HepG2 (cell line): ENCODE results near the gene EEFSEC. TPM values are rescaled to one million over a fixed set of nuclear protein-coding genes. Genes with fewer than 3 reads are reported as not detected.

Experiments used
- ATAC-seq: fragments of 200-7000 bp; cut with Tn5 transposase; 3 replicates; pipeline ENCODE4 v1.9.1; 2020; ENCODE audit warnings: mild to moderate bottlenecking, moderate library complexity
- BruUV-seq: library from RNA; stranded (reverse); fragments of 400-500 nt; replicated peaks from 2 replicates; lab custom pipeline; 2021; lab: Mats Ljungman, UMichigan
- CTCF ChIA-PET: fragments of 300-600 bp; formaldehyde crosslinking; extraction: SDS; loops from one replicate; lab custom pipeline; 2021; ENCODE audit warnings: low total read pairs, inconsistent platforms, low intra/inter-chr PET ratio; lab: Yijun Ruan, JAX
- POLR2A ChIA-PET: fragments of 350-600 bp; sonication (Branson Sonifier 250); formaldehyde crosslinking; loops from one replicate; lab custom pipeline; 2020; ENCODE audit warnings: antibody characterized with exemption, inconsistent platforms; lab: Yijun Ruan, JAX
- DNase-seq: peaks from one replicate; pipeline ENCODE4 v3.0.0-alpha.2; 2015; ENCODE audit warnings: low spot score
- FAIRE-seq: peaks from 3 replicates; lab custom pipeline; 2011; peaks lifted over from hg19 to GRCh38; lab: Jason Lieb, UNC
- H2AFZ ChIP-seq: one replicate; pipeline ENCODE4 v1.6.1; 2011; ENCODE audit warnings: low read length, inconsistent platforms
- H3K27ac ChIP-seq: fragments of 300-600 bp; 3 replicates; pipeline ENCODE4 v1.8.0; 2011; ENCODE audit warnings: mixed run types, mild to moderate bottlenecking, mixed read lengths, low read length, inconsistent platforms; ENCODE audit not compliant: insufficient read depth; ENCODE audit errors: extremely low read length
- H3K27me3 ChIP-seq, 2 experiments: fragments of 200-600 bp in 1 of 2; 2 replicates in 1 of 2; 3 replicates in 1 of 2; pipeline versions ENCODE4 v1.6.0 to v1.8.0; 2011; ENCODE audit warnings: low read length in 2 of 2, mild to moderate bottlenecking in 2 of 2, moderate library complexity in 2 of 2, inconsistent platforms in 1 of 2; ENCODE audit not compliant: insufficient read depth in 2 of 2, control insufficient read depth in 1 of 2
- H3K36me3 ChIP-seq, 2 experiments: fragments of 200-600 bp in 1 of 2; replicated peaks in 1 of 2; 2 replicates in 1 of 2; 3 replicates in 1 of 2; pipeline versions ENCODE4 v1.5.1 to v1.8.0; 2011; ENCODE audit warnings: low read length in 2 of 2, inconsistent platforms in 1 of 2; ENCODE audit not compliant: insufficient read depth in 2 of 2, control insufficient read depth in 1 of 2
- H3K4me1 ChIP-seq: 2 replicates; pipeline ENCODE4 v1.5.1; 2012; ENCODE audit warnings: low read length, inconsistent platforms; ENCODE audit not compliant: insufficient read depth
- H3K4me2 ChIP-seq: 2 replicates; pipeline ENCODE4 v1.6.0; 2011; ENCODE audit warnings: low read depth, low read length, inconsistent platforms
- H3K4me3 ChIP-seq, 3 experiments: fragments of 200-600 bp in 1 of 3; sonication (generic), shearing (Covaris generic) in 1 of 3; replicated peaks in 1 of 3; 2 replicates each; pipeline ENCODE4 v1.5.1; 2011 to 2016; ENCODE audit warnings: low read length in 3 of 3, inconsistent platforms in 2 of 3, low read depth in 2 of 3, mild to moderate bottlenecking in 2 of 3, control low read depth in 1 of 3, mixed read lengths in 1 of 3; ENCODE audit not compliant: insufficient read depth in 1 of 3
- H3K79me2 ChIP-seq: one replicate; pipeline ENCODE4 v1.6.1; 2011; ENCODE audit warnings: low read length, inconsistent platforms; ENCODE audit not compliant: insufficient read depth
- H3K9ac ChIP-seq: 2 replicates; pipeline ENCODE4 v1.6.0; 2011; ENCODE audit warnings: mild to moderate bottlenecking, low read depth, low read length, inconsistent platforms; ENCODE audit not compliant: insufficient read depth
- H3K9me3 ChIP-seq: 2 replicates; pipeline ENCODE4 v1.5.1; 2012; ENCODE audit warnings: mild to moderate bottlenecking, low read length
- H4K20me1 ChIP-seq: 2 replicates; pipeline ENCODE4 v1.6.0; 2011; ENCODE audit warnings: inconsistent platforms, mild to moderate bottlenecking, low read length, moderate library complexity; ENCODE audit not compliant: insufficient read depth
- ARHGAP35 ChIP-seq: sonication (generic); formaldehyde crosslinking; IDR thresholded peaks from 2 replicates; pipeline ENCODE4 v1.9.0; 2022; ENCODE audit warnings: mild to moderate bottlenecking, inconsistent platforms, moderate library complexity, missing genetic modification reagents, borderline replicate concordance
- ATF6 ChIP-seq: sonication (generic); formaldehyde crosslinking; conservative IDR thresholded peaks from 2 replicates; pipeline ENCODE4 v1.4.0; 2020; ENCODE audit warnings: missing genetic modification reagents
- ATM ChIP-seq: fragments of 450-650 bp; IDR thresholded peaks from 2 replicates; pipeline ENCODE4 v1.7.1; 2017; ENCODE audit warnings: mild to moderate bottlenecking, borderline replicate concordance
- DMAP1 ChIP-seq: IDR thresholded peaks from 2 replicates; pipeline ENCODE4 v1.6.1; 2016
- FOXA3 ChIP-seq: IDR thresholded peaks from 2 replicates; pipeline ENCODE4 v1.6.1; 2016; ENCODE audit warnings: missing genetic modification reagents, missing compliant biosample characterization
- FOXM1 ChIP-seq: sonication (generic); formaldehyde crosslinking; IDR thresholded peaks from 2 replicates; pipeline ENCODE4 v1.5.0; 2020; ENCODE audit warnings: missing genetic modification reagents
- GZF1 ChIP-seq: sonication (generic); formaldehyde crosslinking; IDR thresholded peaks from 2 replicates; pipeline ENCODE4 v1.5.1; 2020; ENCODE audit warnings: mild to moderate bottlenecking, missing genetic modification reagents
- KDM3A ChIP-seq: IDR thresholded peaks from 2 replicates; pipeline ENCODE4 v1.6.1; 2018; ENCODE audit warnings: low read depth, missing compliant biosample characterization
- LCORL ChIP-seq, 2 experiments: fragments of 450-650 bp in 1 of 2; sonication (generic) in 1 of 2; formaldehyde crosslinking in 1 of 2; IDR thresholded peaks; 2 replicates each; pipeline versions ENCODE4 v1.5.0 to v1.6.1; 2017 to 2020; ENCODE audit warnings: antibody characterized with exemption in 1 of 2, missing genetic modification reagents in 1 of 2
- MIXL1 ChIP-seq: IDR thresholded peaks from 2 replicates; pipeline ENCODE4 v1.6.1; 2016
- MZF1 ChIP-seq: sonication (generic); formaldehyde crosslinking; IDR thresholded peaks from 2 replicates; pipeline ENCODE4 v1.8.1; 2023; ENCODE audit warnings: mild to moderate bottlenecking, missing genetic modification reagents, borderline replicate concordance
- PHB2 ChIP-seq: fragments of 450-650 bp; IDR thresholded peaks from 2 replicates; pipeline ENCODE4 v1.6.1; 2018; ENCODE audit not compliant: partially characterized antibody
- ZNF550 ChIP-seq: sonication (generic); formaldehyde crosslinking; IDR thresholded peaks from 2 replicates; pipeline ENCODE4 v1.4.0; 2020; ENCODE audit warnings: mild to moderate bottlenecking, missing genetic modification reagents, borderline replicate concordance
- in situ Hi-C: cut with HindIII; loops from 2 replicates; pipeline ENCODE4 v1.10.0; 2017; ENCODE audit warnings: low pct_unique_long_range_greater_than_20kb; ENCODE audit not compliant: extremely low pct_ligation_motif_present
- intact Hi-C: fragments of 100-400 bp; cut with micrococcal nuclease; formaldehyde crosslinking; loops from one replicate; pipeline ENCODE4 v1.10.0; 2022; ENCODE audit not compliant: unreplicated experiment
- polyA plus RNA-seq, 8 experiments: library from polyadenylated mRNA; depleted of rRNA in 3 of 8; stranded (reverse) in 7 of 8; unstranded in 1 of 8; fragments of >200 nt; fragmentation: Illumina TruSeq in 4 of 8; extraction: Trizol in 4 of 8; gene quantifications; 2 replicates each; pipeline versions ENCODE4 v1.2.1 to v1.2.3, GENCODE V29; 2011 to 2016; ENCODE audit warnings: low read depth in 4 of 8, missing spikeins in 1 of 8, mixed read lengths in 1 of 8; ENCODE audit not compliant: insufficient read depth in 1 of 8
- total RNA-seq, 5 experiments: library from RNA; depleted of rRNA; stranded (reverse); fragments of >200 nt; fragmentation: Illumina TruSeq; extraction: Trizol; gene quantifications; 2 replicates each; pipeline ENCODE4 v1.2.3, GENCODE V29; 2016; ENCODE audit warnings: low read depth in 1 of 5
- TF ChIP-seq, protein P1 (sequence below): sonication (generic); formaldehyde crosslinking; conservative IDR thresholded peaks from 2 replicates; pipeline ENCODE4 v1.8.0; 2022; ENCODE audit warnings: low read depth, missing genetic modification reagents
- TF ChIP-seq, protein P2 (sequence below): sonication (generic); formaldehyde crosslinking; IDR thresholded peaks from 2 replicates; pipeline ENCODE4 v1.5.0; 2020; ENCODE audit warnings: mild to moderate bottlenecking, missing genetic modification reagents
- TF ChIP-seq, protein P3 (sequence below): sonication (generic); formaldehyde crosslinking; IDR thresholded peaks from 2 replicates; pipeline ENCODE4 v1.5.0; 2020; ENCODE audit warnings: missing genetic modification reagents

The EEFSEC gene
- total and polyA plus RNA-seq, 2 of the 13 experiments (the other 11 are each of a cell fraction or from before 2014, with no cell fraction given) = 6.4 to 24.2 TPM

- TF ChIP-seq, protein P1, sequence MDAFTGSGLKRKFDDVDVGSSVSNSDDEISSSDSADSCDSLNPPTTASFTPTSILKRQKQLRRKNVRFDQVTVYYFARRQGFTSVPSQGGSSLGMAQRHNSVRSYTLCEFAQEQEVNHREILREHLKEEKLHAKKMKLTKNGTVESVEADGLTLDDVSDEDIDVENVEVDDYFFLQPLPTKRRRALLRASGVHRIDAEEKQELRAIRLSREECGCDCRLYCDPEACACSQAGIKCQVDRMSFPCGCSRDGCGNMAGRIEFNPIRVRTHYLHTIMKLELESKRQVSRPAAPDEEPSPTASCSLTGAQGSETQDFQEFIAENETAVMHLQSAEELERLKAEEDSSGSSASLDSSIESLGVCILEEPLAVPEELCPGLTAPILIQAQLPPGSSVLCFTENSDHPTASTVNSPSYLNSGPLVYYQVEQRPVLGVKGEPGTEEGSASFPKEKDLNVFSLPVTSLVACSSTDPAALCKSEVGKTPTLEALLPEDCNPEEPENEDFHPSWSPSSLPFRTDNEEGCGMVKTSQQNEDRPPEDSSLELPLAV (CRISPR knock-in tag) = no peak
- TF ChIP-seq MIXL1 (CRISPR knock-in tag) = no peak
- TF ChIP-seq KDM3A = no peak
- TF ChIP-seq ARHGAP35 (CRISPR knock-in tag) = no peak
- no peak for TF ChIP-seq ATM
- no peak for TF ChIP-seq LCORL (IDR thresholded peaks at IDR 0.05)
- no peak for TF ChIP-seq LCORL (CRISPR knock-in tag; IDR thresholded peaks at IDR 0.05)
Observed at GRCh38 chr3:128237348-128238183, 84.3 kb downstream of the EEFSEC start (continued).

GRCh38 chr3:128238184-128238489 is 84.9 kb downstream of the EEFSEC start:
- Histone ChIP-seq H2AFZ (no peak overlapping the region), H3K9ac (no peak overlapping the region), H3K36me3 (no peaks in the 10 kb centered on the region; a peak in 1 of 5 replicates), H3K4me3 (no peak overlapping the region), H3K4me1 (peaks cover 38% of the 10 kb centered on the region), H3K27me3 (no peaks in the 10 kb centered on the region), H3K79me2 (peaks cover 10% of the 10 kb centered on the region), H3K4me2 (no peak overlapping the region), H3K27ac (no peak overlapping the region), H4K20me1 (peaks cover 2% of the 10 kb centered on the region; the same call in 1 of the 2 replicates), H3K9me3 (no peaks in the 10 kb centered on the region)
- ATAC-seq (no peak), DNase-seq (no peak), FAIRE-seq (no peak)
- POLR2A ChIA-PET = no interaction called here
- intact Hi-C loops (no loop called here), in situ Hi-C loops (no loop called here)
- CTCF ChIA-PET = no interaction called here
- BruUV-seq = no TSS peak
- TF ChIP-seq MZF1 (CRISPR knock-in tag) (no peak), ATF6 (CRISPR knock-in tag) (no peak), DMAP1 (no peak), ZNF550 (CRISPR knock-in tag) (no peak), FOXM1 (CRISPR knock-in tag) (no peak), FOXA3 (CRISPR knock-in tag) (no peak), GZF1 (CRISPR knock-in tag) (no peak), PHB2 (no peak)
- TF ChIP-seq, protein P2, sequence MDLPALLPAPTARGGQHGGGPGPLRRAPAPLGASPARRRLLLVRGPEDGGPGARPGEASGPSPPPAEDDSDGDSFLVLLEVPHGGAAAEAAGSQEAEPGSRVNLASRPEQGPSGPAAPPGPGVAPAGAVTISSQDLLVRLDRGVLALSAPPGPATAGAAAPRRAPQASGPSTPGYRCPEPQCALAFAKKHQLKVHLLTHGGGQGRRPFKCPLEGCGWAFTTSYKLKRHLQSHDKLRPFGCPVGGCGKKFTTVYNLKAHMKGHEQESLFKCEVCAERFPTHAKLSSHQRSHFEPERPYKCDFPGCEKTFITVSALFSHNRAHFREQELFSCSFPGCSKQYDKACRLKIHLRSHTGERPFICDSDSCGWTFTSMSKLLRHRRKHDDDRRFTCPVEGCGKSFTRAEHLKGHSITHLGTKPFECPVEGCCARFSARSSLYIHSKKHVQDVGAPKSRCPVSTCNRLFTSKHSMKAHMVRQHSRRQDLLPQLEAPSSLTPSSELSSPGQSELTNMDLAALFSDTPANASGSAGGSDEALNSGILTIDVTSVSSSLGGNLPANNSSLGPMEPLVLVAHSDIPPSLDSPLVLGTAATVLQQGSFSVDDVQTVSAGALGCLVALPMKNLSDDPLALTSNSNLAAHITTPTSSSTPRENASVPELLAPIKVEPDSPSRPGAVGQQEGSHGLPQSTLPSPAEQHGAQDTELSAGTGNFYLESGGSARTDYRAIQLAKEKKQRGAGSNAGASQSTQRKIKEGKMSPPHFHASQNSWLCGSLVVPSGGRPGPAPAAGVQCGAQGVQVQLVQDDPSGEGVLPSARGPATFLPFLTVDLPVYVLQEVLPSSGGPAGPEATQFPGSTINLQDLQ (CRISPR knock-in tag) = no peak
- TF ChIP-seq, protein P3, sequence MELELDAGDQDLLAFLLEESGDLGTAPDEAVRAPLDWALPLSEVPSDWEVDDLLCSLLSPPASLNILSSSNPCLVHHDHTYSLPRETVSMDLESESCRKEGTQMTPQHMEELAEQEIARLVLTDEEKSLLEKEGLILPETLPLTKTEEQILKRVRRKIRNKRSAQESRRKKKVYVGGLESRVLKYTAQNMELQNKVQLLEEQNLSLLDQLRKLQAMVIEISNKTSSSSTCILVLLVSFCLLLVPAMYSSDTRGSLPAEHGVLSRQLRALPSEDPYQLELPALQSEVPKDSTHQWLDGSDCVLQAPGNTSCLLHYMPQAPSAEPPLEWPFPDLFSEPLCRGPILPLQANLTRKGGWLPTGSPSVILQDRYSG (CRISPR knock-in tag) = no peak
- TF ChIP-seq, all 625 proteins: peak for 0
